Caco-2 (cell line): ENCODE results near the gene GSTK1. TPM values are rescaled to one million over a fixed set of nuclear protein-coding genes. Genes with fewer than 3 reads are reported as not detected.

Experiments used
- BruUV-seq: library from RNA; stranded (reverse); fragments of 400-500 nt; replicated peaks from 2 replicates; lab custom pipeline; 2021; lab: Mats Ljungman, UMichigan
- CTCF ChIA-PET: fragments of 300-600 bp; sonication (Branson Sonifier 250); formaldehyde crosslinking; loops from one replicate; lab custom pipeline; 2022; ENCODE audit warnings: antibody characterized with exemption; lab: Charles Lee
- POLR2A ChIA-PET: fragments of 300-600 bp; sonication (Branson Sonifier 250); formaldehyde crosslinking; loops from one replicate; lab custom pipeline; 2022; ENCODE audit warnings: antibody characterized with exemption; lab: Charles Lee
- DNase-seq, 2 experiments: peaks; one replicate each; pipeline versions ENCODE4 v3.0.0 to v3.0.0-alpha.2; 2020 to 2022
- H3K27me3 ChIP-seq: replicated peaks from 2 replicates; pipeline ENCODE4 v1.6.0; 2011; ENCODE audit warnings: low read length; ENCODE audit not compliant: control insufficient read depth, insufficient read depth
- H3K36me3 ChIP-seq: 2 replicates; pipeline ENCODE4 v1.5.1; 2011; ENCODE audit warnings: low read length; ENCODE audit not compliant: control insufficient read depth, insufficient read depth
- H3K4me1 ChIP-seq: fragments of 250-450 bp; sonication (Bioruptor Pico); 2 replicates; pipeline ENCODE4 v1.5.1; 2020; ENCODE audit warnings: mild to moderate bottlenecking
- H3K4me3 ChIP-seq: 2 replicates; pipeline ENCODE4 v1.5.1; 2011; ENCODE audit warnings: low read depth, mild to moderate bottlenecking, control low read depth, low read length
- H3K9me3 ChIP-seq: fragments of 250-450 bp; sonication (Bioruptor Pico); 2 replicates; pipeline ENCODE4 v1.5.1; 2020; ENCODE audit warnings: mild to moderate bottlenecking, moderate library complexity
- H3K27ac Mint-ChIP-seq: one replicate; pipeline ENCODE4 v1.8.0; 2022; ENCODE audit warnings: mixed read lengths; ENCODE audit not compliant: unreplicated experiment
- H3K27me3 Mint-ChIP-seq: one replicate; pipeline ENCODE4 v1.8.0; 2022; ENCODE audit warnings: mixed read lengths; ENCODE audit not compliant: insufficient read depth, unreplicated experiment
- H3K36me3 Mint-ChIP-seq: one replicate; pipeline ENCODE4 v1.8.0; 2022; ENCODE audit warnings: mild to moderate bottlenecking, mixed read lengths; ENCODE audit not compliant: insufficient read depth, unreplicated experiment
- H3K4me1 Mint-ChIP-seq: one replicate; pipeline ENCODE4 v1.8.0; 2022; ENCODE audit warnings: low read depth, mixed read lengths; ENCODE audit not compliant: unreplicated experiment
- H3K4me3 Mint-ChIP-seq: one replicate; pipeline ENCODE4 v1.8.0; 2022; ENCODE audit warnings: mild to moderate bottlenecking, moderate library complexity, mixed read lengths; ENCODE audit not compliant: unreplicated experiment
- H3K9me3 Mint-ChIP-seq: one replicate; pipeline ENCODE4 v1.8.0; 2022; ENCODE audit warnings: mixed read lengths; ENCODE audit not compliant: unreplicated experiment
- intact Hi-C: fragments of 100-400 bp; cut with micrococcal nuclease; formaldehyde crosslinking; loops from one replicate; pipeline ENCODE4 v1.10.0; 2022; ENCODE audit not compliant: unreplicated experiment
- total RNA-seq: library from RNA; stranded (reverse); gene quantifications from 2 replicates; pipeline ENCODE4 v1.2.3, GENCODE V29; 2022
- TF ChIP-seq, protein P1 (sequence below), 2 experiments: fragments of 200-600 bp in 1 of 2; IDR thresholded peaks; 1 replicate in 1 of 2; 2 replicates in 1 of 2; pipeline versions ENCODE4 v1.5.1 to v1.8.0; 2011 to 2022; ENCODE audit warnings: antibody characterized with exemption in 1 of 2, control low read depth in 1 of 2, inconsistent platforms in 1 of 2, low read depth in 1 of 2, low read length in 1 of 2, mild to moderate bottlenecking in 1 of 2, moderate library complexity in 1 of 2; ENCODE audit not compliant: insufficient read depth in 1 of 2, severe bottlenecking in 1 of 2, unreplicated experiment in 1 of 2

GSTK1 gene
- total RNA-seq, 1 experiment from 2014 or later, result 134 TPM

DNA sequence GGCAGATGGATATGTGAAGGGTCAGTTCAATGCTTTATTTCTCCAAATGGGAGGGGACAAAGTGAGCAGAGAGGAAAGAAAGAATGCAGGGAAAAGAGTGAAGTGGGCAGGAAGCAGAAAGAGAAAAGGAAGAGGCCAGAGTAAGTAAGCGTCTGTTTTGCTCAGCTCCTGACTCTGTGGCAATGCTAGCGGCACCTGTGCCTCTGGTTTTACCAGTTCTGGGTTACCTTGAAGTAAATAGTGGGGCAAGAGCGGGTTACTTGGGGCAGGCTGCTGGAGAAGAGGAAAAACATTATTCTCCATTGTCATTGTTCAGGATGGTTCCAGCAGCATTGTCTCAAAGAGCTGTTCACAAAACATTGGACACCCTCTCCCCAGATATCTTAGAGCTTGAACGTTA lies 39.5 kb upstream of the GSTK1 start:
- TF ChIP-seq, protein P1, sequence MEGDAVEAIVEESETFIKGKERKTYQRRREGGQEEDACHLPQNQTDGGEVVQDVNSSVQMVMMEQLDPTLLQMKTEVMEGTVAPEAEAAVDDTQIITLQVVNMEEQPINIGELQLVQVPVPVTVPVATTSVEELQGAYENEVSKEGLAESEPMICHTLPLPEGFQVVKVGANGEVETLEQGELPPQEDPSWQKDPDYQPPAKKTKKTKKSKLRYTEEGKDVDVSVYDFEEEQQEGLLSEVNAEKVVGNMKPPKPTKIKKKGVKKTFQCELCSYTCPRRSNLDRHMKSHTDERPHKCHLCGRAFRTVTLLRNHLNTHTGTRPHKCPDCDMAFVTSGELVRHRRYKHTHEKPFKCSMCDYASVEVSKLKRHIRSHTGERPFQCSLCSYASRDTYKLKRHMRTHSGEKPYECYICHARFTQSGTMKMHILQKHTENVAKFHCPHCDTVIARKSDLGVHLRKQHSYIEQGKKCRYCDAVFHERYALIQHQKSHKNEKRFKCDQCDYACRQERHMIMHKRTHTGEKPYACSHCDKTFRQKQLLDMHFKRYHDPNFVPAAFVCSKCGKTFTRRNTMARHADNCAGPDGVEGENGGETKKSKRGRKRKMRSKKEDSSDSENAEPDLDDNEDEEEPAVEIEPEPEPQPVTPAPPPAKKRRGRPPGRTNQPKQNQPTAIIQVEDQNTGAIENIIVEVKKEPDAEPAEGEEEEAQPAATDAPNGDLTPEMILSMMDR (IDR thresholded peaks at IDR 0.05; ENCODE audit: insufficient read depth in 1 of 2, low read depth in 1 of 2, low read length in 1 of 2, severe bottlenecking in 1 of 2, unreplicated experiment in 1 of 2), result no peak
- Histone ChIP-seq H3K4me3 (no peak overlapping the region), H3K36me3 (no peaks in the 10 kb centered on the region), H3K4me1 (no peaks in the 10 kb centered on the region), H3K27me3 (no peaks in the 10 kb centered on the region), H3K9me3 (no peaks in the 10 kb centered on the region)
- no peak overlapping the region for H3K27ac Mint-ChIP-seq
- H3K4me1 Mint-ChIP-seq, result peaks cover 7% of the 10 kb centered on the region
- no peaks in the 10 kb centered on the region for H3K36me3 Mint-ChIP-seq
- BruUV-seq, result no TSS peak
- peaks cover 13% of the 10 kb centered on the region for H3K27me3 Mint-ChIP-seq
- H3K4me3 Mint-ChIP-seq, result no peak overlapping the region
- ChIA-PET POLR2A (no interaction called here), CTCF (interaction anchor here (1.9 kb wide), 1 partner anchor 9 kb away, joined by 10 read pairs; no protein-coding TSS in a partner anchor)
- intact Hi-C loops, result no loop called here
- peak in 1 of 2 experiments; percentile 23 for DNase-seq
- no peaks in the 10 kb centered on the region for H3K9me3 Mint-ChIP-seq

DNA sequence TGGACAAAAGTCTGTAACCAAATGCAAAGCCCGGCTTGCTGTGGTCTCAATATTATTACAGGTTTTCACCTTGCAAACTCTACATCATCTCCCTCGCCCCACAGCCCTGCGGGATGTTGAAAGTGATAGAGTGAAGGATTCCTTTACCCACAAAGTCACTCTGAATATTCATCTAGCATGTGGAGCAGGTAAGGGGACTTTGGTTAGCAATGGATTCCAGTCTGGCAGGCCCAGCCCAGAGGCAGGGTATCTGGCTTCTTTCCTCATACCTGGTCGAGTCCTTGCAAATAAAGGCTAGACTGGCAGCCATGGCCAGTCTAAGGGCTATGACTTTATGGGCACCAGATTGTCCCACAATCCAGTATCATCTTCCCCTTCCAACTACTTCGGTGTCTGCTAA lies 38.2 kb upstream of the GSTK1 start:
- no TSS peak for BruUV-seq
- no peak overlapping the region for H3K4me3 Mint-ChIP-seq
- TF ChIP-seq, protein P1 (IDR thresholded peaks at IDR 0.05; ENCODE audit: insufficient read depth in 1 of 2, low read depth in 1 of 2, low read length in 1 of 2, severe bottlenecking in 1 of 2, unreplicated experiment in 1 of 2), result no peak
- DNase-seq, result no peak
- ChIA-PET POLR2A (no interaction called here), CTCF (interaction anchor here (1.9 kb wide), 1 partner anchor 10 kb away, joined by 10 read pairs; no protein-coding TSS in a partner anchor)
- H3K27ac Mint-ChIP-seq, result no peak overlapping the region
- H3K36me3 Mint-ChIP-seq, result no peaks in the 10 kb centered on the region
- Histone ChIP-seq H3K4me1 (no peaks in the 10 kb centered on the region), H3K36me3 (no peaks in the 10 kb centered on the region), H3K9me3 (no peaks in the 10 kb centered on the region), H3K27me3 (no peaks in the 10 kb centered on the region), H3K4me3 (no peak overlapping the region)
- intact Hi-C loops, result loop anchor here (5.0 kb wide), 1 partner anchor 862 kb away; the partner anchor contains the start of gene OR2A12
- no peaks in the 10 kb centered on the region for H3K9me3 Mint-ChIP-seq
- peaks cover 7% of the 10 kb centered on the region for H3K4me1 Mint-ChIP-seq
- H3K27me3 Mint-ChIP-seq, result peaks cover 13% of the 10 kb centered on the region

DNA sequence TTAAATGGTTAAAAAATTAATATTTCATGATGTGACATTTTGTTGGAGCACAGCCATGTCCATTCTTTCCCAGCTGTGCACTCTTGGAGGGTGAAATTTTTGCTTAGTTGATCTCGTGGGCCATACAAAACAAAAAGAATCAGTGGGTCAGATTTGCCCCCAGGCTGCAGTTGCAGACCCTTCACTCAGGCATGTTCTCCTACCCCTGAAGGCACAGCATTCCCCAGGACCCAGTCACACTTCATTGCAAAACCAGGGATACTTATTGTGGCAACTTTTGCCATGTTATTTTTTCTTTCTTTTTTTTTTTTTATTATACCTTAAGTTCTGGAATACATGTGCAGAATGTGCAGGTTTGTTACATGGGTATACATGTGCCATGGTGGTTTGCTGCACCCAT lies 35.4 kb upstream of the GSTK1 start:
- CTCF ChIA-PET, result interaction anchor here (1.0 kb wide), 1 partner anchor 13 kb away, joined by 4 read pairs; no protein-coding TSS in a partner anchor
- BruUV-seq, result no TSS peak
- peaks cover 8% of the 10 kb centered on the region for H3K27me3 Mint-ChIP-seq
- Histone ChIP-seq H3K9me3 (no peaks in the 10 kb centered on the region), H3K4me1 (no peaks in the 10 kb centered on the region), H3K27me3 (no peaks in the 10 kb centered on the region), H3K4me3 (no peak overlapping the region), H3K36me3 (no peaks in the 10 kb centered on the region)
- no peak for DNase-seq
- H3K9me3 Mint-ChIP-seq, result no peaks in the 10 kb centered on the region
- no peaks in the 10 kb centered on the region for H3K36me3 Mint-ChIP-seq
- POLR2A ChIA-PET, result no interaction called here
- intact Hi-C loops, result loop anchor here (5.0 kb wide), 1 partner anchor 859 kb away; the partner anchor contains the start of gene OR2A12
- TF ChIP-seq, protein P1 (IDR thresholded peaks at IDR 0.05; ENCODE audit: insufficient read depth in 1 of 2, low read depth in 1 of 2, low read length in 1 of 2, severe bottlenecking in 1 of 2, unreplicated experiment in 1 of 2), result no peak
- H3K27ac Mint-ChIP-seq, result no peak overlapping the region
- peaks cover 7% of the 10 kb centered on the region for H3K4me1 Mint-ChIP-seq
- no peak overlapping the region for H3K4me3 Mint-ChIP-seq
